Measurements from ENCODE around the gene KMT2E.
A peak's percentile ranks its signal among the peaks of the same experiment; 100 is the strongest.
"Not testable (repeated sequence)": the region's sequence is repeated elsewhere in the genome, so short reads cannot be mapped to it uniquely, and the experiment has no call there.

KMT2E gene

GRCh38 chr7:104983578-104984539 is 30.1 kb upstream of the KMT2E start:
- DNase-seq = peak; percentile 80

- no peak for DNase-seq
Measured at GRCh38 chr7:104984585-104985258, 29.3 kb upstream of the KMT2E start.

- DNase-seq = no peak
Measured at GRCh38 chr7:104985259-104985617, 28.8 kb upstream of the KMT2E start.

GRCh38 chr7:104986628-104987259 is 27.3 kb upstream of the KMT2E start:
- DNase-seq = no peak

GRCh38 chr7:104987403-104987802 is 26.6 kb upstream of the KMT2E start:
- DNase-seq = not testable (repeated sequence)

- DNase-seq = no peak
Measured at GRCh38 chr7:104990983-104991382, 23.0 kb upstream of the KMT2E start.

- no peak for DNase-seq
Measured at GRCh38 chr7:104992306-104992705, 21.7 kb upstream of the KMT2E start.

GRCh38 chr7:104993217-104993862 is 20.7 kb upstream of the KMT2E start:
- no peak for DNase-seq

GRCh38 chr7:104998040-104998752 is 15.8 kb upstream of the KMT2E start:
- no peak for DNase-seq

- DNase-seq = no peak
Measured at GRCh38 chr7:105000200-105000599, 13.8 kb upstream of the KMT2E start.

GRCh38 chr7:105000927-105001336 is 13.1 kb upstream of the KMT2E start:
- no peak for DNase-seq

- DNase-seq = no peak
Measured at GRCh38 chr7:105001652-105002184, 12.3 kb upstream of the KMT2E start.

- DNase-seq = no peak
Measured at GRCh38 chr7:105003275-105003674, 10.7 kb upstream of the KMT2E start.

GRCh38 chr7:105003872-105004510 is 10.0 kb upstream of the KMT2E start:
- DNase-seq = no peak

- DNase-seq = not testable (repeated sequence)
Measured at GRCh38 chr7:105005006-105005405, 9.0 kb upstream of the KMT2E start.

GRCh38 chr7:105005486-105005885 is 8.5 kb upstream of the KMT2E start:
- not testable (repeated sequence) for DNase-seq

GRCh38 chr7:105006367-105007136 is 7.5 kb upstream of the KMT2E start:
- DNase-seq = no peak

GRCh38 chr7:105007298-105007697 is 6.7 kb upstream of the KMT2E start:
- DNase-seq = no peak

- DNase-seq = no peak
Measured at GRCh38 chr7:105009667-105010503, 4.1 kb upstream of the KMT2E start.
